Thyroid gland (tissue), 4 donors: Measurements from ENCODE around the gene CCDC71L.

Experiments used
- CTCF ChIP-seq, 6 experiments: fragments of 200-600 bp in 3 of 6; fragments of 450-650 bp in 3 of 6; sonication (generic) in 3 of 6; IDR thresholded peaks; one replicate each; pipeline ENCODE4 v1.5.1; 2016 to 2019; ENCODE audit warnings: antibody characterized with exemption in 6 of 6, mild to moderate bottlenecking in 2 of 6, inconsistent platforms in 1 of 6, moderate library complexity in 1 of 6
- POLR2A ChIP-seq, 2 donors: fragments of 450-650 bp; IDR thresholded peaks; one replicate each; pipeline ENCODE4 v1.6.1; 2017; ENCODE audit warnings: antibody characterized with exemption in 2 of 2, mild to moderate bottlenecking in 2 of 2, moderate library complexity in 1 of 2

GRCh38 chr7:106668861-106669524 is 8.0 kb upstream of the CCDC71L start:
- TF ChIP-seq CTCF (IDR thresholded peaks at IDR 0.05) (no peak), POLR2A (IDR thresholded peaks at IDR 0.05) (no peak)
